Astrocyte of the hippocampus (primary cell): Measurements from ENCODE around the gene HOPX.
"Not testable (repeated sequence)": the region's sequence is repeated elsewhere in the genome, so short reads cannot be mapped to it uniquely, and the experiment has no call there.

Experiments
- DNase-seq: peaks from one replicate; pipeline ENCODE4 v3.0.0; 2011; ENCODE audit warnings: low read depth, low spot score

Gene HOPX

GRCh38 chr4:56681158-56681852 lies at the start of gene HOPX:
TSS of gene HOPX (minus strand) at chr4:56681296. CDS start at chr4:56657816, 23,480 bp downstream.
- DNase-seq, result peak; percentile 64

- DNase-seq, result no peak
These were observed 49.0 kb upstream of the HOPX start for GRCh38 chr4:56730097-56730496.

- DNase-seq, result peak; percentile 71
These were observed 47.4 kb upstream of the HOPX start for GRCh38 chr4:56728512-56728911.

GRCh38 chr4:56727150-56727549 lies 46.1 kb upstream of the HOPX start:
- no peak for DNase-seq

GRCh38 chr4:56726593-56726992 lies 45.5 kb upstream of the HOPX start:
- DNase-seq, result not testable (repeated sequence)

- DNase-seq, result no peak
These were observed 42.6 kb upstream of the HOPX start for GRCh38 chr4:56723659-56724230.

- no peak for DNase-seq
These were observed 42.1 kb upstream of the HOPX start for GRCh38 chr4:56723201-56723605.

GRCh38 chr4:56708146-56708545 lies 27.1 kb upstream of the HOPX start:
- DNase-seq, result peak; percentile 32

- no peak for DNase-seq
These were observed 24.9 kb upstream of the HOPX start for GRCh38 chr4:56705966-56706365.

- no peak for DNase-seq
These were observed 24.2 kb upstream of the HOPX start for GRCh38 chr4:56705334-56705733.

GRCh38 chr4:56704089-56704871 lies 23.2 kb upstream of the HOPX start:
- no peak for DNase-seq

GRCh38 chr4:56703378-56703777 lies 22.3 kb upstream of the HOPX start:
- DNase-seq, result no peak

- no peak for DNase-seq
These were observed 20.5 kb upstream of the HOPX start for GRCh38 chr4:56701644-56702043.

GRCh38 chr4:56701161-56701480 lies 20.0 kb upstream of the HOPX start:
- no peak for DNase-seq

- no peak for DNase-seq
These were observed 18.5 kb upstream of the HOPX start for GRCh38 chr4:56699537-56700105.

GRCh38 chr4:56698329-56698728 lies 17.2 kb upstream of the HOPX start:
- DNase-seq, result peak; percentile 85

- DNase-seq, result no peak
These were observed 15.0 kb upstream of the HOPX start for GRCh38 chr4:56696056-56696455.

- DNase-seq, result not testable (repeated sequence)
These were observed 12.4 kb upstream of the HOPX start for GRCh38 chr4:56693476-56693875.

GRCh38 chr4:56692576-56692975 lies 11.5 kb upstream of the HOPX start:
- DNase-seq, result peak; percentile 37

- no peak for DNase-seq
These were observed 10.3 kb upstream of the HOPX start for GRCh38 chr4:56691425-56691824.

- no peak for DNase-seq
These were observed 9.3 kb upstream of the HOPX start for GRCh38 chr4:56690393-56690792.

GRCh38 chr4:56689201-56689969 lies 8.3 kb upstream of the HOPX start:
- DNase-seq, result peak; percentile 47
